Keratinocyte (primary cell): ENCODE data around the gene CLEC17A. TPM values are rescaled to one million over a fixed set of nuclear protein-coding genes. Genes with fewer than 3 reads are reported as not detected.
"Not testable (repeated sequence)": the region's sequence is repeated elsewhere in the genome, so short reads cannot be mapped to it uniquely, and the experiment has no call there.

Experiments used
- DNase-seq: peaks from one replicate; pipeline ENCODE4 v3.0.0-alpha.2; 2011; ENCODE audit warnings: low read depth, missing footprints, low spot score
- FAIRE-seq: peaks from 2 replicates; lab custom pipeline; 2011; peaks lifted over from hg19 to GRCh38; lab: Jason Lieb, UNC
- H2AFZ ChIP-seq: 2 replicates; pipeline ENCODE4 v1.6.0; 2012; ENCODE audit warnings: low read length, control low read depth, inconsistent platforms; ENCODE audit not compliant: control insufficient read depth
- H3K27ac ChIP-seq: 2 replicates; pipeline ENCODE4 v1.5.1; 2011; ENCODE audit warnings: low read length; ENCODE audit not compliant: control insufficient read depth, insufficient read depth
- H3K27me3 ChIP-seq: 3 replicates; pipeline ENCODE4 v1.6.0; 2011; ENCODE audit warnings: low read length; ENCODE audit not compliant: control insufficient read depth, insufficient read depth; ENCODE audit errors: extremely low read depth
- H3K36me3 ChIP-seq, 2 experiments: 2 replicates in 1 of 2; 3 replicates in 1 of 2; pipeline ENCODE4 v1.5.1; 2011; ENCODE audit warnings: low read length in 2 of 2, mild to moderate bottlenecking in 1 of 2; ENCODE audit not compliant: control insufficient read depth in 2 of 2, insufficient read depth in 2 of 2; ENCODE audit errors: extremely low read depth in 1 of 2
- H3K4me1 ChIP-seq: 3 replicates; pipeline ENCODE4 v1.5.1; 2011; ENCODE audit warnings: low read length; ENCODE audit not compliant: control insufficient read depth, insufficient read depth; ENCODE audit errors: extremely low read depth
- H3K4me2 ChIP-seq: 3 replicates; pipeline ENCODE4 v1.6.0; 2011; ENCODE audit warnings: low read depth, low read length; ENCODE audit not compliant: control insufficient read depth, insufficient read depth; ENCODE audit errors: extremely low read depth
- H3K4me3 ChIP-seq, 3 experiments: fragments of 200-600 bp in 1 of 3; sonication (generic) in 1 of 3; 2 replicates in 2 of 3; 3 replicates in 1 of 3; pipeline ENCODE4 v1.5.1; 2011 to 2016; ENCODE audit warnings: low read length in 3 of 3, mild to moderate bottlenecking in 3 of 3, control low read depth in 2 of 3, inconsistent platforms in 1 of 3, low read depth in 1 of 3, mixed read lengths in 1 of 3, mixed run types in 1 of 3, moderate library complexity in 1 of 3; ENCODE audit not compliant: control insufficient read depth in 2 of 3, insufficient read depth in 2 of 3; ENCODE audit errors: extremely low read depth in 1 of 3
- H3K79me2 ChIP-seq: 2 replicates; pipeline ENCODE4 v1.6.0; 2012; ENCODE audit warnings: low read length; ENCODE audit not compliant: control insufficient read depth, insufficient read depth
- H3K9ac ChIP-seq: 3 replicates; pipeline ENCODE4 v1.6.0; 2011; ENCODE audit warnings: low read length; ENCODE audit not compliant: control insufficient read depth, insufficient read depth; ENCODE audit errors: extremely low read depth
- H3K9me1 ChIP-seq: 3 replicates; pipeline ENCODE4 v1.6.0; 2011; ENCODE audit warnings: low read length; ENCODE audit not compliant: control insufficient read depth, insufficient read depth; ENCODE audit errors: extremely low read depth
- H3K9me3 ChIP-seq: 2 replicates; pipeline ENCODE4 v1.5.1; 2012; ENCODE audit warnings: low read depth, low read length; ENCODE audit not compliant: control insufficient read depth
- H4K20me1 ChIP-seq: 3 replicates; pipeline ENCODE4 v1.6.0; 2011; ENCODE audit warnings: low read length; ENCODE audit not compliant: control insufficient read depth, insufficient read depth; ENCODE audit errors: extremely low read depth
- EZH2 ChIP-seq: IDR thresholded peaks from one replicate; pipeline ENCODE4 v1.6.1; 2012; ENCODE audit warnings: inconsistent platforms, mild to moderate bottlenecking, low read length, moderate library complexity
- dilution Hi-C: fragments of 300-500 bp; cut with MboI; formaldehyde crosslinking; loops from one replicate; pipeline ENCODE4 v1.7.0; 2020; ENCODE audit warnings: low sequenced_read_pairs; ENCODE audit not compliant: extremely low pct_ligation_motif_present
- polyA plus RNA-seq, 5 experiments: library from polyadenylated mRNA; depleted of rRNA in 3 of 5; stranded (reverse) in 3 of 5; stranded (forward) in 1 of 5; unstranded in 1 of 5; fragments of >200 nt; gene quantifications; 1 replicate in 1 of 5; 2 replicates in 3 of 5; 3 replicates in 1 of 5; pipeline versions ENCODE4 v1.2.1 to v1.2.3, GENCODE V29; 2011 to 2012; ENCODE audit warnings: missing spikeins in 2 of 5, low read depth in 1 of 5, low replicate concordance in 1 of 5
- TF ChIP-seq, protein P1 (sequence below), 3 experiments: IDR thresholded peaks in 1 of 3; conservative IDR thresholded peaks in 1 of 3; optimal IDR thresholded peaks in 1 of 3; 2 replicates in 2 of 3; 3 replicates in 1 of 3; pipeline versions ENCODE3 to v1.5.1; 2011; ENCODE audit warnings: low read length in 3 of 3, mild to moderate bottlenecking in 3 of 3, moderate library complexity in 2 of 3, control low read depth in 1 of 3, inconsistent platforms in 1 of 3; ENCODE audit not compliant: insufficient read depth in 2 of 3; ENCODE audit errors: extremely low read depth in 1 of 3

Gene CLEC17A
- polyA plus RNA-seq, 1 donor (not counting 4 experiments of a cell fraction or from before 2014, with no cell fraction given) = not detected

DNA sequence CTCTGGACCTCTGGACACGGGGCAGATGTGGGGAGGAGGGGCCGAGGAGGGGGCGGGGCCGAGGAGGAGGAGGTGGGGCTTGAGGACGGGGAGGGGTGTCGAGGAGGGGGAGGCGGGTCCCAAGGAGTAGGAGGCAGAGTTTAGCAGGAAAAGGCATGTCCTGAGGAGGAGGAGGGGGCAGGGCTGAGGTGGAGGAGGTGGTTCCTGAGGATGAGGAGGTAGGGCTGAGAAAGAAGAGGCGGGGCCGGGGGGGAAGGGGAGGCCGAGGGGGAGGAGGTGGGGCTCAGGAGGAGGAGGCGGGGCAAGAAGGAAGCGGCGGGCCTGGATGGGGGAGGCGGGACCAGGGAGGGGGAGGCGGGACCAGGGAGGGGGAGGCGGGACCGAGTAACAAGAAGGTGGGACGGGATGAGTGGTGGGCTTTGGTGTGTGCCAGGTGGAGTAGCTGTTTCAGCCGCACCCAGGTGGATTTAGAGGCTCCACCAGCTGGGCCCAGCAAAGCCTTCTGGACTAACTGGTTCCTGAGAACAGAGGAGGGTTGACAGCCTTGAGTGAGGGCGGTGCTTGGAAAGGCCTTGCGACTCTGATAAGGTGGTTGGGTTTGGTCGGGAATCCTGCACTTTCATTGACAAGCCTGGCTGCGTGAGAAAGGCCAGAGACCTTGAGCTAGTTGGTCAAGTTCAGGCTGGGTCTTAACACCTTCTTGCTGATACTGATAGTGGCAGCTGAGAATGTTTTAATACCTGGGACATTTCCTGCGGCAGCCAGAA is 45.8 kb upstream of the CLEC17A start:
- Histone ChIP-seq H3K9ac (peak overlapping the region; percentile 71), H3K9me1 (no peaks in the 10 kb centered on the region), H3K4me1 (peaks cover 18% of the 10 kb centered on the region), H4K20me1 (no peaks in the 10 kb centered on the region), H3K36me3 (peaks cover 8 to 12% of the 10 kb centered on the region in 2 experiments), H3K79me2 (peaks cover 50% of the 10 kb centered on the region), H2AFZ (peak overlapping the region; percentile 48), H3K9me3 (no peaks in the 10 kb centered on the region), H3K4me2 (peak overlapping the region; percentile 96), H3K27me3 (no peaks in the 10 kb centered on the region), H3K27ac (peak overlapping the region; percentile 60), H3K4me3 (peak overlapping the region; percentile 18 to 74 (median 58))
- DNase-seq (no peak), FAIRE-seq (peak; percentile 5)
- dilution Hi-C loops = no loop called here
- TF ChIP-seq, protein P1, sequence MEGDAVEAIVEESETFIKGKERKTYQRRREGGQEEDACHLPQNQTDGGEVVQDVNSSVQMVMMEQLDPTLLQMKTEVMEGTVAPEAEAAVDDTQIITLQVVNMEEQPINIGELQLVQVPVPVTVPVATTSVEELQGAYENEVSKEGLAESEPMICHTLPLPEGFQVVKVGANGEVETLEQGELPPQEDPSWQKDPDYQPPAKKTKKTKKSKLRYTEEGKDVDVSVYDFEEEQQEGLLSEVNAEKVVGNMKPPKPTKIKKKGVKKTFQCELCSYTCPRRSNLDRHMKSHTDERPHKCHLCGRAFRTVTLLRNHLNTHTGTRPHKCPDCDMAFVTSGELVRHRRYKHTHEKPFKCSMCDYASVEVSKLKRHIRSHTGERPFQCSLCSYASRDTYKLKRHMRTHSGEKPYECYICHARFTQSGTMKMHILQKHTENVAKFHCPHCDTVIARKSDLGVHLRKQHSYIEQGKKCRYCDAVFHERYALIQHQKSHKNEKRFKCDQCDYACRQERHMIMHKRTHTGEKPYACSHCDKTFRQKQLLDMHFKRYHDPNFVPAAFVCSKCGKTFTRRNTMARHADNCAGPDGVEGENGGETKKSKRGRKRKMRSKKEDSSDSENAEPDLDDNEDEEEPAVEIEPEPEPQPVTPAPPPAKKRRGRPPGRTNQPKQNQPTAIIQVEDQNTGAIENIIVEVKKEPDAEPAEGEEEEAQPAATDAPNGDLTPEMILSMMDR (optimal IDR thresholded peaks at IDR 0.05 in 1 of 3, IDR thresholded peaks at IDR 0.05 in 1 of 3, conservative IDR thresholded peaks at IDR 0.05 in 1 of 3; ENCODE audit: extremely low read depth in 1 of 3, insufficient read depth in 2 of 3, low read length in 3 of 3) = no peak

DNA sequence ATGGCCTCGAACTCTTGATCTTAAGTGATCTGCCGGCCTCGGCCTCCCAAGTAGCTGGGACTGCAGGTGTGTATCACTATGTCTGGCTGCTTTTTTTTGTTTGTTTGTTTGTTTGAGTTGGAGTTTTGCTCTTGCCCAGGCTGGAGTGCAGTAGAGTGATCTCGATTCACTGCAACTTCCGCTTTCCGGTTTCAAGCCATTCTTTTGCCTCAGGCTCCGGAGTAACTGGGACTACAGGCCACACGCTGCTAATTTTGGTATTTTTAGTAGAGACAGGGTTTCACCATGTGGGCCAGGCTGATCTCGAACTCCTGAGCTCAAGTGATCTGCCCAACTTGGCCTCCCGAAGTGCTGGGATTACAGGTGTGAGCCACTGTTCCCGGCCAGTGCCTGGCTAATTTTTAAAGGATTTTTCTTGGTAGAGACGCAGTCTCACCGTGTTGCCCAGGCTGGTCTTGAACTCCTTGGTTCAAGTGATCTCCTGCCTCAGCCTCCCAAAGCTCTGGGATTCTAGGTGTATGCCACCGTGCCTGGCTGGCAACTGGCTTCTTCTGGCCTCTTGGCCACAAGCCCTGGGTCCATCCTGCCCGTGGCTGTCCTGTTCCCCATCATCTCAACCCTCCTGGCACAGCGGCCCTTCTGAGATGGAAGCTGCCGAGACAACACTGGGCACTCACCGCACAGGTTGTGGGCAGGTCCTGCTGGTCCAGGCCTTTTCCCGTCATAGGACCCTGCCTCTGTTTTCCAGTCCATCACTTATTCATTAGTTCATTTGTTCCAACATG is 42.0 kb upstream of the CLEC17A start:
- H3K79me2 ChIP-seq = peaks cover 48% of the 10 kb centered on the region
- FAIRE-seq (no peak), DNase-seq (no peak)
- no peaks in the 10 kb centered on the region for H3K9me3 ChIP-seq
- no peak overlapping the region for H2AFZ ChIP-seq
- peaks cover 5 to 6% of the 10 kb centered on the region in 2 experiments for H3K36me3 ChIP-seq
- H3K27me3 ChIP-seq = no peaks in the 10 kb centered on the region
- H3K9ac ChIP-seq = no peak overlapping the region
- peaks cover 41% of the 10 kb centered on the region for H3K4me1 ChIP-seq
- H4K20me1 ChIP-seq = peaks cover 5% of the 10 kb centered on the region
- H3K27ac ChIP-seq = peak overlapping the region; percentile 18
- TF ChIP-seq, protein P1 (optimal IDR thresholded peaks at IDR 0.05 in 1 of 3, IDR thresholded peaks at IDR 0.05 in 1 of 3, conservative IDR thresholded peaks at IDR 0.05 in 1 of 3; ENCODE audit: extremely low read depth in 1 of 3, insufficient read depth in 2 of 3, low read length in 3 of 3) = no peak
- no peak for TF ChIP-seq EZH2
- H3K4me2 ChIP-seq = no peak overlapping the region
- no peaks in the 10 kb centered on the region for H3K9me1 ChIP-seq
- H3K4me3 ChIP-seq = no peak overlapping the region
- dilution Hi-C loops = no loop called here

DNA sequence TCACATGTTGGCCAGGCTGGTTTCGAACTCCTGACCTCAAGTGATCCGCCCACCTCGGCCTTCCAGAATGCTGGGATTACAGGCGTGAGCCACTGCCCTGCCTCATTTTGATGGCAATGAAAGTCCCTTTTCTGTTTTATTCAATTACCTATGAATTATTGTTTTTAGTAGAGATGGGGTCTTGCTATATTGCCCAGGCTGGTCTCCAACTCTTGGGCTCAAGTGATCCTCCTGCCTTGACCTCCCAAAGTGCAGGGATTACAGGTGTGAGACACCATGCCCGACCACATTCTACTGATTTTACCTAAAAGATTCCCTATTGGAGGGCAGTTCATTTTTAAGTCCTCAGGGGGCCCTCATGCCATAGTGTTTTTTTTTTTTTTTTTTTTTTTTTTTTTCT is 40.9 kb upstream of the CLEC17A start:
- FAIRE-seq, H4K20me1 ChIP-seq: not testable (repeated sequence)
- H3K4me1 ChIP-seq = peaks cover 40% of the 10 kb centered on the region

More for the DNA sequence above, 40.9 kb upstream of the CLEC17A start:
- H3K4me3 ChIP-seq, DNase-seq, H3K4me2 ChIP-seq, H3K27me3 ChIP-seq, H3K9me1 ChIP-seq, H3K36me3 ChIP-seq, H3K9me3 ChIP-seq, H3K27ac ChIP-seq, H2AFZ ChIP-seq, dilution Hi-C loops, H3K9ac ChIP-seq: not testable (repeated sequence)
- H3K79me2 ChIP-seq = peaks cover 52% of the 10 kb centered on the region
